Measurements from ENCODE around the gene OR10A3.

OR10A3 gene

GRCh38 chr11:7905961-7906429 lies 35.5 kb downstream of the OR10A3 start:
- DNase-seq, result no peak
- no peak for ATAC-seq (ENCODE audit: insufficient read depth, low read depth)
- Histone ChIP-seq H3K79me2 (ENCODE audit: insufficient read depth, low read length) (no peaks in the 10 kb centered on the region), H3K4me1 (ENCODE audit: insufficient read depth, low read length) (no peaks in the 10 kb centered on the region), H3K4me2 (ENCODE audit: insufficient read depth, low read length) (no peak overlapping the region), H2AFZ (ENCODE audit: low read depth, low read length) (no peak overlapping the region), H4K20me1 (ENCODE audit: insufficient read depth, low read length) (no peaks in the 10 kb centered on the region), H3K36me3 (ENCODE audit: insufficient read depth, low read length) (no peaks in the 10 kb centered on the region), H3K27me3 (ENCODE audit: insufficient read depth, low read length, poor library complexity) (peaks cover 5% of the 10 kb centered on the region), H3K9me3 (ENCODE audit: insufficient read depth, low read length, severe bottlenecking) (no peaks in the 10 kb centered on the region), H3K27ac (ENCODE audit: low read length) (no peak overlapping the region), H3K9ac (ENCODE audit: low read depth, low read length) (no peak overlapping the region), H3K4me3 (ENCODE audit: low read depth in 1 of 2, low read length in 2 of 2) (no peak overlapping the region)
- no peak for TF ChIP-seq EZH2 (IDR thresholded peaks at IDR 0.05; ENCODE audit: borderline replicate concordance, low read depth, low read length, severe bottlenecking)
- TF ChIP-seq CTCF (IDR thresholded peaks at IDR 0.05; ENCODE audit: borderline replicate concordance, extremely low read depth, low read length, poor library complexity, severe bottlenecking), result no peak

- TF ChIP-seq EZH2 (IDR thresholded peaks at IDR 0.05; ENCODE audit: borderline replicate concordance, low read depth, low read length, severe bottlenecking) (no peak), CTCF (IDR thresholded peaks at IDR 0.05; ENCODE audit: borderline replicate concordance, extremely low read depth, low read length, poor library complexity, severe bottlenecking) (no peak)
- Histone ChIP-seq H4K20me1 (ENCODE audit: insufficient read depth, low read length) (no peaks in the 10 kb centered on the region), H3K4me2 (ENCODE audit: insufficient read depth, low read length) (no peak overlapping the region), H3K4me3 (ENCODE audit: low read depth in 1 of 2, low read length in 2 of 2) (no peak overlapping the region), H3K9me3 (ENCODE audit: insufficient read depth, low read length, severe bottlenecking) (no peaks in the 10 kb centered on the region), H3K9ac (ENCODE audit: low read depth, low read length) (no peak overlapping the region), H3K79me2 (ENCODE audit: insufficient read depth, low read length) (no peaks in the 10 kb centered on the region), H2AFZ (ENCODE audit: low read depth, low read length) (no peak overlapping the region), H3K36me3 (ENCODE audit: insufficient read depth, low read length) (no peaks in the 10 kb centered on the region), H3K4me1 (ENCODE audit: insufficient read depth, low read length) (no peaks in the 10 kb centered on the region), H3K27ac (ENCODE audit: low read length) (no peak overlapping the region), H3K27me3 (ENCODE audit: insufficient read depth, low read length, poor library complexity) (peaks cover 5% of the 10 kb centered on the region)
- DNase-seq (no peak), ATAC-seq (ENCODE audit: insufficient read depth, low read depth) (no peak)
Observed at GRCh38 chr11:7905549-7905948, 36.0 kb downstream of the OR10A3 start.

GRCh38 chr11:7904917-7905316 lies 36.6 kb downstream of the OR10A3 start:
- Histone ChIP-seq H3K4me2 (ENCODE audit: insufficient read depth, low read length) (no peak overlapping the region), H3K9ac (ENCODE audit: low read depth, low read length) (no peak overlapping the region), H3K27me3 (ENCODE audit: insufficient read depth, low read length, poor library complexity) (peaks cover 5% of the 10 kb centered on the region), H2AFZ (ENCODE audit: low read depth, low read length) (no peak overlapping the region), H4K20me1 (ENCODE audit: insufficient read depth, low read length) (no peaks in the 10 kb centered on the region), H3K4me3 (ENCODE audit: low read depth in 1 of 2, low read length in 2 of 2) (no peak overlapping the region), H3K79me2 (ENCODE audit: insufficient read depth, low read length) (no peaks in the 10 kb centered on the region), H3K9me3 (ENCODE audit: insufficient read depth, low read length, severe bottlenecking) (no peaks in the 10 kb centered on the region), H3K4me1 (ENCODE audit: insufficient read depth, low read length) (no peaks in the 10 kb centered on the region), H3K27ac (ENCODE audit: low read length) (no peak overlapping the region), H3K36me3 (ENCODE audit: insufficient read depth, low read length) (no peaks in the 10 kb centered on the region)
- DNase-seq (no peak), ATAC-seq (ENCODE audit: insufficient read depth, low read depth) (no peak)
- TF ChIP-seq EZH2 (IDR thresholded peaks at IDR 0.05; ENCODE audit: borderline replicate concordance, low read depth, low read length, severe bottlenecking) (no peak), CTCF (IDR thresholded peaks at IDR 0.05; ENCODE audit: borderline replicate concordance, extremely low read depth, low read length, poor library complexity, severe bottlenecking) (no peak)

GRCh38 chr11:7903940-7904339 lies 37.6 kb downstream of the OR10A3 start:
- H3K4me2 ChIP-seq (ENCODE audit: insufficient read depth, low read length), result no peak overlapping the region
- no peak overlapping the region for H3K4me3 ChIP-seq (ENCODE audit: low read depth in 1 of 2, low read length in 2 of 2)

More at GRCh38 chr11:7903940-7904339, 37.6 kb downstream of the OR10A3 start:
- Histone ChIP-seq H3K4me1 (ENCODE audit: insufficient read depth, low read length) (no peaks in the 10 kb centered on the region), H3K27me3 (ENCODE audit: insufficient read depth, low read length, poor library complexity) (peaks cover 5% of the 10 kb centered on the region), H3K36me3 (ENCODE audit: insufficient read depth, low read length) (no peaks in the 10 kb centered on the region), H3K79me2 (ENCODE audit: insufficient read depth, low read length) (no peaks in the 10 kb centered on the region), H3K9me3 (ENCODE audit: insufficient read depth, low read length, severe bottlenecking) (no peaks in the 10 kb centered on the region), H3K9ac (ENCODE audit: low read depth, low read length) (no peak overlapping the region), H2AFZ (ENCODE audit: low read depth, low read length) (no peak overlapping the region), H3K27ac (ENCODE audit: low read length) (no peak overlapping the region), H4K20me1 (ENCODE audit: insufficient read depth, low read length) (no peaks in the 10 kb centered on the region)
- TF ChIP-seq EZH2 (IDR thresholded peaks at IDR 0.05; ENCODE audit: borderline replicate concordance, low read depth, low read length, severe bottlenecking), result no peak
- TF ChIP-seq CTCF (IDR thresholded peaks at IDR 0.05; ENCODE audit: borderline replicate concordance, extremely low read depth, low read length, poor library complexity, severe bottlenecking), result no peak
- ATAC-seq (ENCODE audit: insufficient read depth, low read depth), result no peak
- no peak for DNase-seq
